GM12875 (cell line): Measurements from ENCODE around the gene CAPN9.
"Not testable (repeated sequence)": the region's sequence is repeated elsewhere in the genome, so short reads cannot be mapped to it uniquely, and the experiment has no call there.

ENCODE experiments used
- H3K4me3 ChIP-seq: one replicate; pipeline ENCODE4 v1.5.1; 2011; ENCODE audit warnings: low read depth, low read length, control low read depth
- CTCF ChIP-seq: IDR thresholded peaks from 2 replicates; pipeline ENCODE4 v1.5.1; 2011; ENCODE audit warnings: low read depth, mild to moderate bottlenecking, control low read depth, inconsistent platforms, low read length, moderate library complexity, borderline replicate concordance; ENCODE audit not compliant: insufficient read depth

Gene CAPN9

GRCh38 chr1:230747127-230747730 lies at the start of gene CAPN9:
TSS of gene CAPN9 (plus strand) at chr1:230747388. CDS start at chr1:230747497, 109 bp downstream.
- no peak within 1 kb of the TSS for H3K4me3 ChIP-seq
- TF ChIP-seq CTCF: no peak

GRCh38 chr1:230698130-230698529 lies 49.1 kb upstream of the CAPN9 start:
- TF ChIP-seq CTCF: no peak
- H3K4me3 ChIP-seq: no peak overlapping the region

- H3K4me3 ChIP-seq: not testable (repeated sequence)
Measured at GRCh38 chr1:230698964-230699363, 48.2 kb upstream of the CAPN9 start.

GRCh38 chr1:230699716-230700115 lies 47.5 kb upstream of the CAPN9 start:
- TF ChIP-seq CTCF: no peak
- H3K4me3 ChIP-seq: no peak overlapping the region

GRCh38 chr1:230700132-230700531 lies 47.1 kb upstream of the CAPN9 start:
- H3K4me3 ChIP-seq: no peak overlapping the region
- TF ChIP-seq CTCF: no peak

GRCh38 chr1:230701434-230701833 lies 45.8 kb upstream of the CAPN9 start:
- no peak for TF ChIP-seq CTCF

GRCh38 chr1:230701895-230702768 lies 45.1 kb upstream of the CAPN9 start:
- H3K4me3 ChIP-seq: no peak overlapping the region
- no peak for TF ChIP-seq CTCF

More at GRCh38 chr1:230701434-230701833, 45.8 kb upstream of the CAPN9 start:
- no peak overlapping the region for H3K4me3 ChIP-seq
